ENCODE data around the gene C16orf95. TPM values are rescaled to one million over a fixed set of nuclear protein-coding genes. Genes with fewer than 3 reads are reported as not detected.

The C16orf95 gene
- total RNA-seq, 1 donor = 3.0 TPM

- no peak for DNase-seq (ENCODE audit: low read depth in 2 of 3, low spot score in 2 of 3)
Measured at GRCh38 chr16:87319997-87320491, 2.9 kb upstream of the C16orf95 start.

- DNase-seq (ENCODE audit: low read depth in 2 of 3, low spot score in 2 of 3) = no peak
Measured at GRCh38 chr16:87319011-87319410, 1.8 kb upstream of the C16orf95 start.

- DNase-seq (ENCODE audit: low read depth in 2 of 3, low spot score in 2 of 3) = peak in 2 of 3 donors; percentile 40 to 65
Measured at GRCh38 chr16:87317750-87318644, 805 bp upstream of the C16orf95 start.

GRCh38 chr16:87316450-87316922 lies 706 bp downstream of the C16orf95 start:
- DNase-seq (ENCODE audit: low read depth in 2 of 3, low spot score in 2 of 3) = no peak

GRCh38 chr16:87314990-87315420 lies 2.2 kb downstream of the C16orf95 start:
- no peak for DNase-seq (ENCODE audit: low read depth in 2 of 3, low spot score in 2 of 3)

GRCh38 chr16:87312008-87312407 lies 5.2 kb downstream of the C16orf95 start:
- DNase-seq (ENCODE audit: low read depth in 2 of 3, low spot score in 2 of 3) = no peak

- DNase-seq (ENCODE audit: low read depth in 2 of 3, low spot score in 2 of 3) = no peak
Measured at GRCh38 chr16:87311387-87311786, 5.8 kb downstream of the C16orf95 start.

- no peak for DNase-seq (ENCODE audit: low read depth in 2 of 3, low spot score in 2 of 3)
Measured at GRCh38 chr16:87310610-87311009, 6.6 kb downstream of the C16orf95 start.

- DNase-seq (ENCODE audit: low read depth in 2 of 3, low spot score in 2 of 3) = no peak
Measured at GRCh38 chr16:87309620-87310525, 7.3 kb downstream of the C16orf95 start.

- no peak for DNase-seq (ENCODE audit: low read depth in 2 of 3, low spot score in 2 of 3)
Measured at GRCh38 chr16:87308826-87309225, 8.4 kb downstream of the C16orf95 start.

- no peak for DNase-seq (ENCODE audit: low read depth in 2 of 3, low spot score in 2 of 3)
Measured at GRCh38 chr16:87306516-87306915, 10.7 kb downstream of the C16orf95 start.

GRCh38 chr16:87305505-87306391 lies 11.4 kb downstream of the C16orf95 start:
- no peak for DNase-seq (ENCODE audit: low read depth in 2 of 3, low spot score in 2 of 3)

GRCh38 chr16:87304951-87305350 lies 12.2 kb downstream of the C16orf95 start:
- DNase-seq (ENCODE audit: low read depth in 2 of 3, low spot score in 2 of 3) = peak in 1 of 3 donors; percentile 12

GRCh38 chr16:87303962-87304521 lies 13.2 kb downstream of the C16orf95 start:
- no peak for DNase-seq (ENCODE audit: low read depth in 2 of 3, low spot score in 2 of 3)

GRCh38 chr16:87303431-87303930 lies 13.7 kb downstream of the C16orf95 start:
- DNase-seq (ENCODE audit: low read depth in 2 of 3, low spot score in 2 of 3) = peak in 1 of 3 donors; percentile 22

GRCh38 chr16:87298857-87299465 lies 18.2 kb downstream of the C16orf95 start:
- DNase-seq (ENCODE audit: low read depth in 2 of 3, low spot score in 2 of 3) = no peak

GRCh38 chr16:87297918-87298631 lies 19.1 kb downstream of the C16orf95 start:
- peak in 2 of 3 donors; percentile 42 to 63 for DNase-seq (ENCODE audit: low read depth in 2 of 3, low spot score in 2 of 3)

- no peak for DNase-seq (ENCODE audit: low read depth in 2 of 3, low spot score in 2 of 3)
Measured at GRCh38 chr16:87297407-87297806, 19.8 kb downstream of the C16orf95 start.

Measured in hematopoietic multipotent progenitor cell (in vitro differentiated cells).